ENCODE results near the gene SPECC1L.

- TF ChIP-seq EP300 (IDR thresholded peaks at IDR 0.05; ENCODE audit: borderline replicate concordance in 1 of 2, control insufficient read depth in 1 of 2, low read depth in 2 of 2, low read length in 2 of 2) (no peak), CEBPZ (IDR thresholded peaks at IDR 0.05; ENCODE audit: low read depth, low read length) (no peak), EZH2 (IDR thresholded peaks at IDR 0.05; ENCODE audit: borderline replicate concordance, control insufficient read depth, low read depth, low read length) (no peak), JUNB (IDR thresholded peaks at IDR 0.05) (no peak), ASH2L (IDR thresholded peaks at IDR 0.05; ENCODE audit: borderline replicate concordance, low read depth) (no peak), NR2C2 (IDR thresholded peaks at IDR 0.05; ENCODE audit: borderline replicate concordance, control insufficient read depth, insufficient read length, low read depth) (no peak), ZNF274 (IDR thresholded peaks at IDR 0.05; ENCODE audit: insufficient read depth, insufficient read length) (no peak), CTCF (IDR thresholded peaks at IDR 0.05 in 2 of 3, conservative IDR thresholded peaks at IDR 0.05 in 1 of 3; ENCODE audit: control insufficient read depth in 2 of 3, extremely low read depth in 1 of 3, insufficient read depth in 1 of 3, low read depth in 3 of 3, low read length in 3 of 3) (no peak), TAF1 (IDR thresholded peaks at IDR 0.05; ENCODE audit: borderline replicate concordance, low read depth, low read length) (no peak), POLR2AphosphoS5 (IDR thresholded peaks at IDR 0.05; ENCODE audit: low read length) (no peak), E4F1 (IDR thresholded peaks at IDR 0.05; ENCODE audit: borderline replicate concordance, partially characterized antibody) (no peak), MAX (IDR thresholded peaks at IDR 0.05; ENCODE audit: low read depth, low read length) (no peak), RB1 (IDR thresholded peaks at IDR 0.05; ENCODE audit: borderline replicate concordance) (no peak)
Observed at GRCh38 chr22:24323695-24324094, 53.1 kb downstream of the SPECC1L start.
